DMS79 (cell line): ENCODE data around the gene PAIP2.
A peak's percentile ranks its signal among the peaks of the same experiment; 100 is the strongest.
"Not testable (repeated sequence)": the region's sequence is repeated elsewhere in the genome, so short reads cannot be mapped to it uniquely, and the experiment has no call there.

Experiments used
- DNase-seq: peaks from one replicate; lab custom pipeline; 2025; lab: John Stamatoyannopoulos, UW

Gene PAIP2

GRCh38 chr5:139341689-139342422, at the start of gene PAIP2:
TSS of gene PAIP2 (plus strand) at chr5:139341854. CDS start at chr5:139363785, 21,931 bp downstream.
- peak; percentile 69 for DNase-seq

GRCh38 chr5:139293202-139293506, 48.5 kb upstream of the PAIP2 start:
- DNase-seq, result no peak

GRCh38 chr5:139293507-139294373, 47.9 kb upstream of the PAIP2 start, which contains the start of gene MATR3:
TSS of gene MATR3 (plus strand) at chr5:139293740. CDS start at chr5:139307416, 13,676 bp downstream.
- peak; percentile 69 for DNase-seq

GRCh38 chr5:139294374-139295165, 47.1 kb upstream of the PAIP2 start:
- peak; percentile 28 for DNase-seq

- no peak for DNase-seq
These were observed 46.2 kb upstream of the PAIP2 start for GRCh38 chr5:139295346-139296057.

- DNase-seq, result no peak
These were observed 45.5 kb upstream of the PAIP2 start for GRCh38 chr5:139296198-139296597.

- no peak for DNase-seq
These were observed 44.8 kb upstream of the PAIP2 start for GRCh38 chr5:139296862-139297326.

GRCh38 chr5:139297439-139298133, 44.1 kb upstream of the PAIP2 start:
- DNase-seq, result no peak

- no peak for DNase-seq
These were observed 43.4 kb upstream of the PAIP2 start for GRCh38 chr5:139298242-139298641.

GRCh38 chr5:139299486-139299885, 42.2 kb upstream of the PAIP2 start:
- DNase-seq, result no peak

- no peak for DNase-seq
These were observed 39.7 kb upstream of the PAIP2 start for GRCh38 chr5:139301808-139302499.

- no peak for DNase-seq
These were observed 37.0 kb upstream of the PAIP2 start for GRCh38 chr5:139304391-139305324.

- no peak for DNase-seq
These were observed 35.5 kb upstream of the PAIP2 start for GRCh38 chr5:139306197-139306596.

- DNase-seq, result no peak
These were observed 34.9 kb upstream of the PAIP2 start for GRCh38 chr5:139306628-139307379.

GRCh38 chr5:139308797-139309196, 32.9 kb upstream of the PAIP2 start:
- no peak for DNase-seq

- DNase-seq, result not testable (repeated sequence)
These were observed 30.9 kb upstream of the PAIP2 start for GRCh38 chr5:139310715-139311186.

GRCh38 chr5:139312075-139312474, 29.6 kb upstream of the PAIP2 start:
- peak; percentile 25 for DNase-seq

GRCh38 chr5:139314276-139314675, 27.4 kb upstream of the PAIP2 start:
- DNase-seq, result no peak
